SK-N-SH treated with all-trans-retinoic acid at 6 μM for 48 hours (cell line): ENCODE measurements around the gene KRT23.

Experiments
- ATAC-seq: fragments of 200-7000 bp; cut with Tn5 transposase; 3 replicates; pipeline ENCODE4 v1.9.1; 2020; ENCODE audit warnings: mild to moderate bottlenecking, moderate library complexity
- ARNTL ChIP-seq: fragments of 450-650 bp; formaldehyde crosslinking; IDR thresholded peaks from 2 replicates; pipeline ENCODE4 v1.5.0; 2020; ENCODE audit warnings: low read depth, mild to moderate bottlenecking, moderate library complexity, borderline replicate concordance
- BACH2 ChIP-seq: fragments of 250-450 bp; sonication (Bioruptor Pico); IDR thresholded peaks from 2 replicates; pipeline ENCODE4 v1.9.0; 2021; ENCODE audit warnings: mild to moderate bottlenecking, borderline replicate concordance
- CREB5 ChIP-seq: fragments of 250-450 bp; sonication (Bioruptor Pico); IDR thresholded peaks from 2 replicates; pipeline ENCODE4 v1.5.1; 2020; ENCODE audit warnings: low read depth, mild to moderate bottlenecking, moderate library complexity
- CSDC2 ChIP-seq: fragments of 250-450 bp; sonication (Bioruptor Pico); IDR thresholded peaks from 2 replicates; pipeline ENCODE4 v1.5.0; 2020; ENCODE audit warnings: mild to moderate bottlenecking, moderate library complexity
- CSRNP3 ChIP-seq: fragments of 250-450 bp; sonication (Bioruptor Pico); IDR thresholded peaks from 2 replicates; pipeline ENCODE4 v1.5.1; 2021; ENCODE audit warnings: mild to moderate bottlenecking, moderate library complexity
- ESRRG ChIP-seq: fragments of 250-450 bp; sonication (Bioruptor Pico); IDR thresholded peaks from 2 replicates; pipeline ENCODE4 v1.6.1; 2021; ENCODE audit warnings: mild to moderate bottlenecking
- GLIS3 ChIP-seq: fragments of 250-450 bp; sonication (Bioruptor Pico); IDR thresholded peaks from 2 replicates; pipeline ENCODE4 v1.5.0; 2020; ENCODE audit warnings: mild to moderate bottlenecking, moderate library complexity
- ISL1 ChIP-seq: fragments of 250-450 bp; sonication (Bioruptor Pico); IDR thresholded peaks from 2 replicates; pipeline ENCODE4 v2.1.2; 2022; ENCODE audit warnings: mild to moderate bottlenecking, moderate library complexity
- OSR1 ChIP-seq: fragments of 250-450 bp; sonication (Bioruptor Pico); IDR thresholded peaks from 2 replicates; pipeline ENCODE4 v1.8.0; 2022; ENCODE audit warnings: moderate library complexity, mild to moderate bottlenecking, inconsistent platforms
- POU6F1 ChIP-seq: fragments of 250-450 bp; sonication (Bioruptor Pico); IDR thresholded peaks from 2 replicates; pipeline ENCODE4 v1.8.0; 2021; ENCODE audit warnings: low read depth, mild to moderate bottlenecking, moderate library complexity, borderline replicate concordance
- PPARA ChIP-seq: fragments of 250-450 bp; sonication (Bioruptor Pico); IDR thresholded peaks from 2 replicates; pipeline ENCODE4 v1.5.0; 2020; ENCODE audit warnings: mild to moderate bottlenecking, borderline replicate concordance
- RARB ChIP-seq: fragments of 250-450 bp; sonication (Bioruptor Pico); IDR thresholded peaks from 2 replicates; pipeline ENCODE4 v1.8.0; 2021; ENCODE audit warnings: mild to moderate bottlenecking, moderate library complexity
- SNAI2 ChIP-seq: fragments of 250-450 bp; sonication (Bioruptor Pico); IDR thresholded peaks from 2 replicates; pipeline ENCODE4 v1.5.0; 2020; ENCODE audit warnings: mild to moderate bottlenecking, moderate library complexity
- TCF4 ChIP-seq: fragments of 250-450 bp; sonication (Bioruptor Pico); IDR thresholded peaks from 2 replicates; pipeline ENCODE4 v1.8.0; 2021; ENCODE audit warnings: mild to moderate bottlenecking, moderate library complexity, borderline replicate concordance
- TOX ChIP-seq: fragments of 250-450 bp; sonication (Bioruptor Pico); IDR thresholded peaks from 2 replicates; pipeline ENCODE4 v1.8.0; 2021; ENCODE audit warnings: mild to moderate bottlenecking, moderate library complexity, borderline replicate concordance
- ZC3H10 ChIP-seq: fragments of 250-450 bp; sonication (Bioruptor Pico); IDR thresholded peaks from 2 replicates; pipeline ENCODE4 v1.5.1; 2021; ENCODE audit warnings: mild to moderate bottlenecking, moderate library complexity
- ZFP3 ChIP-seq: fragments of 250-450 bp; sonication (Bioruptor Pico); IDR thresholded peaks from 2 replicates; pipeline ENCODE4 v1.5.0; 2020; ENCODE audit warnings: mild to moderate bottlenecking, moderate library complexity
- ZFP30 ChIP-seq: fragments of 450-650 bp; formaldehyde crosslinking; IDR thresholded peaks from 2 replicates; pipeline ENCODE4 v1.5.0; 2022; ENCODE audit warnings: mild to moderate bottlenecking, moderate library complexity
- ZNF565 ChIP-seq: fragments of 450-650 bp; formaldehyde crosslinking; conservative IDR thresholded peaks from 2 replicates; pipeline ENCODE4 v1.5.0; 2020; ENCODE audit warnings: low read depth, mild to moderate bottlenecking, moderate library complexity
- ZNF70 ChIP-seq: fragments of 450-650 bp; formaldehyde crosslinking; IDR thresholded peaks from 2 replicates; pipeline ENCODE4 v1.5.0; 2020; ENCODE audit warnings: mild to moderate bottlenecking, moderate library complexity
- ZNF8 ChIP-seq: fragments of 450-650 bp; formaldehyde crosslinking; IDR thresholded peaks from 2 replicates; pipeline ENCODE4 v1.5.0; 2020; ENCODE audit warnings: mild to moderate bottlenecking, moderate library complexity
- TF ChIP-seq, protein P1 (sequence below): fragments of 250-450 bp; sonication (Bioruptor Pico); IDR thresholded peaks from 2 replicates; pipeline ENCODE4 v1.8.0; 2020; ENCODE audit warnings: mild to moderate bottlenecking, moderate library complexity, borderline replicate concordance

KRT23 gene

DNA sequence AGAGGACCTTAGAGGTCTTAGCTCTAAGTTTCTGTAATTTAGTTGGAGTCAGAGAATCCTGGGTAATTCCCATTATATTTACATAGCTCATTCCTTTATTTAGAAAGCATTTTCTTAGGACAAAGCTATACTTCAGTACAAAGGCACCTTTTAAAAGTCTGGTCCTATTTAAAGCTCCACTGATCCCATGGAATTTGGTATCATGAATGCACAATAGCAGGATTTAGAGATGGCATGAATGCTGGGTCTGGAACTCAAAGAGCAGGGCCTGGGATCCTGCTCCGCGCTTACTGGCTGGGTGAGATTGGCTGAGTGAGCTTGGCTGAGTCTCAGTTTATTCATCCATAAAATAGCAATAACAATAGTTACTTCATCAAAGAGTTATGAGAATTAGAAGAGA is 4.8 kb downstream of the KRT23 start:
- no peak for TF ChIP-seq ESRRG (CRISPR knock-in tag)
- no peak for TF ChIP-seq TCF4 (CRISPR knock-in tag)
- TF ChIP-seq ZNF8 (CRISPR knock-in tag) = no peak
- TF ChIP-seq ZC3H10 (CRISPR knock-in tag) = no peak
- no peak for TF ChIP-seq GLIS3 (CRISPR knock-in tag)
- no peak for TF ChIP-seq ZNF565 (CRISPR knock-in tag)
- TF ChIP-seq CSRNP3 = no peak
- TF ChIP-seq, protein P1, sequence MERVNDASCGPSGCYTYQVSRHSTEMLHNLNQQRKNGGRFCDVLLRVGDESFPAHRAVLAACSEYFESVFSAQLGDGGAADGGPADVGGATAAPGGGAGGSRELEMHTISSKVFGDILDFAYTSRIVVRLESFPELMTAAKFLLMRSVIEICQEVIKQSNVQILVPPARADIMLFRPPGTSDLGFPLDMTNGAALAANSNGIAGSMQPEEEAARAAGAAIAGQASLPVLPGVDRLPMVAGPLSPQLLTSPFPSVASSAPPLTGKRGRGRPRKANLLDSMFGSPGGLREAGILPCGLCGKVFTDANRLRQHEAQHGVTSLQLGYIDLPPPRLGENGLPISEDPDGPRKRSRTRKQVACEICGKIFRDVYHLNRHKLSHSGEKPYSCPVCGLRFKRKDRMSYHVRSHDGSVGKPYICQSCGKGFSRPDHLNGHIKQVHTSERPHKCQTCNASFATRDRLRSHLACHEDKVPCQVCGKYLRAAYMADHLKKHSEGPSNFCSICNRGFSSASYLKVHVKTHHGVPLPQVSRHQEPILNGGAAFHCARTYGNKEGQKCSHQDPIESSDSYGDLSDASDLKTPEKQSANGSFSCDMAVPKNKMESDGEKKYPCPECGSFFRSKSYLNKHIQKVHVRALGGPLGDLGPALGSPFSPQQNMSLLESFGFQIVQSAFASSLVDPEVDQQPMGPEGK (CRISPR knock-in tag) = no peak
- TF ChIP-seq CSDC2 (CRISPR knock-in tag) = no peak
- TF ChIP-seq ZNF70 (CRISPR knock-in tag) = no peak
- no peak for TF ChIP-seq RARB
- TF ChIP-seq POU6F1 (CRISPR knock-in tag) = no peak
- no peak for TF ChIP-seq CREB5 (CRISPR knock-in tag)
- no peak for TF ChIP-seq BACH2
- TF ChIP-seq ISL1 = no peak
- no peak for TF ChIP-seq TOX
- TF ChIP-seq ARNTL = no peak
- ATAC-seq = no peak

- ATAC-seq = no peak
- TF ChIP-seq CSDC2 (CRISPR knock-in tag) (no peak), OSR1 (CRISPR knock-in tag) (no peak), POU6F1 (CRISPR knock-in tag) (no peak), SNAI2 (CRISPR knock-in tag) (no peak), ARNTL (no peak), ISL1 (no peak), ZFP30 (no peak), TOX (no peak), GLIS3 (CRISPR knock-in tag) (no peak), RARB (no peak), CSRNP3 (no peak)
Observed at GRCh38 chr17:40931311-40931710, 6.1 kb downstream of the KRT23 start.

DNA sequence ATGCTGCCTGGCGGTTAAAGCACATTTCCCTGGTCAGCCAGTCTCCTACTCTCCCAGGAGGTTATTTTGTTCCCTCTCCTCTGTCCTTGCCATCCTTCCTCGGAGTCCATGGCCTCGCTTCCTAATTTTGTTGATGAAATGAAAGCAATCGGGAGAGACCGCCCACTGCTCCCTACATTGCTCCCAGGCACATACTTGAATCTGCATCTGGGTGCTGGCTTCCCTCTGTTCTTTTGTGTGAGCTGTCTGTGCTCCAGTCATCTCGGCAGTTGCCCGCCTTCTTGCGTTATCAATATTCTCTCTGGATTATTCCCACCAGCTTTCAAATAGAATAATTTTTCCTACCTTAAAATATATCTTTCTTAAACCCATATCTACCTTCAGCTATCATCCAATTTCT is 11.1 kb downstream of the KRT23 start:
- TF ChIP-seq ZNF70 (CRISPR knock-in tag) (no peak), ZNF8 (CRISPR knock-in tag) (no peak), SNAI2 (CRISPR knock-in tag) (no peak), CSRNP3 (no peak), TCF4 (CRISPR knock-in tag) (no peak), ZFP3 (CRISPR knock-in tag) (no peak), PPARA (CRISPR knock-in tag) (no peak), TOX (no peak), CSDC2 (CRISPR knock-in tag) (no peak), ZC3H10 (CRISPR knock-in tag) (no peak), ZNF565 (CRISPR knock-in tag) (no peak), ZFP30 (no peak), ESRRG (CRISPR knock-in tag) (no peak), CREB5 (CRISPR knock-in tag) (no peak), OSR1 (CRISPR knock-in tag) (no peak), BACH2 (no peak)
- ATAC-seq = no peak
